ENCODE measurements around the gene PDK2. TPM values are rescaled to one million over a fixed set of nuclear protein-coding genes. Genes with fewer than 3 reads are reported as not detected.
A peak's percentile ranks its signal among the peaks of the same experiment; 100 is the strongest.

Gene PDK2
- total and polyA plus RNA-seq, 5 donors, result 149 to 219 (median 178) TPM

GRCh38 chr17:50153650-50154575 is 58.8 kb downstream of the PDK2 start:
- peaks cover 14% of the 10 kb centered on the region for H3K4me1 ChIP-seq (ENCODE audit: control insufficient read depth, insufficient read depth, low read length)
- DNase-seq, result peak; percentile 75 to 93 (median 93)
- H3K9me3 ChIP-seq (ENCODE audit: control insufficient read depth, low read length), result no peaks in the 10 kb centered on the region
- H3K4me3 ChIP-seq (ENCODE audit: low read length), result no peak overlapping the region
- H3K27me3 ChIP-seq (ENCODE audit: control insufficient read depth, insufficient read depth), result no peaks in the 10 kb centered on the region
- WGBS, result 19% methylated on average over 16 of the region's 16 CpGs
- intact Hi-C loops (cut with DNase I), result loop anchor here in 1 of 4 donors (10.0 kb wide), 1 partner anchor 59 kb away; the partner anchor contains the start of gene PDK2
- H3K27ac ChIP-seq (ENCODE audit: low read length), result peak overlapping the region; percentile 68
- peak; percentile 27 to 38 for ATAC-seq

- WGBS, result 40% methylated on average over 1 of the region's 1 CpG
- intact Hi-C loops (cut with DNase I), result loop anchor here in 1 of 4 donors (10.0 kb wide), 1 partner anchor 60 kb away; the partner anchor contains the start of gene PDK2
- Histone ChIP-seq H3K9me3 (ENCODE audit: control insufficient read depth, low read length) (no peaks in the 10 kb centered on the region), H3K4me1 (ENCODE audit: control insufficient read depth, insufficient read depth, low read length) (peaks cover 14% of the 10 kb centered on the region), H3K27me3 (ENCODE audit: control insufficient read depth, insufficient read depth) (no peaks in the 10 kb centered on the region), H3K4me3 (ENCODE audit: low read length) (no peak overlapping the region), H3K27ac (ENCODE audit: low read length) (peak overlapping the region; percentile 37)
- DNase-seq (peak in 1 of 3 donors; percentile 7), ATAC-seq (no peak)
These were observed 59.5 kb downstream of the PDK2 start for GRCh38 chr17:50154604-50155003.

GRCh38 chr17:50155115-50155819 is 60.1 kb downstream of the PDK2 start:
- Histone ChIP-seq H3K27ac (ENCODE audit: low read length) (peak overlapping the region; percentile 50), H3K27me3 (ENCODE audit: control insufficient read depth, insufficient read depth) (no peaks in the 10 kb centered on the region), H3K4me3 (ENCODE audit: low read length) (no peak overlapping the region), H3K9me3 (ENCODE audit: control insufficient read depth, low read length) (no peaks in the 10 kb centered on the region), H3K4me1 (ENCODE audit: control insufficient read depth, insufficient read depth, low read length) (peaks cover 14% of the 10 kb centered on the region)
- DNase-seq (peak; percentile 59 to 80 (median 74)), ATAC-seq (peak; percentile 5 to 30)
- intact Hi-C loops (cut with DNase I), result loop anchor here in 1 of 4 donors (10.0 kb wide), 1 partner anchor 60 kb away; the partner anchor contains the start of gene PDK2
- 55% methylated on average over 8 of the region's 8 CpGs for WGBS

- peak in 1 of 3 donors; percentile 6 for DNase-seq
- WGBS, result 58% methylated on average over 4 of the region's 4 CpGs
- no peak for ATAC-seq
- Histone ChIP-seq H3K27me3 (ENCODE audit: control insufficient read depth, insufficient read depth) (no peaks in the 10 kb centered on the region), H3K4me1 (ENCODE audit: control insufficient read depth, insufficient read depth, low read length) (peaks cover 14% of the 10 kb centered on the region), H3K27ac (ENCODE audit: low read length) (no peak overlapping the region), H3K9me3 (ENCODE audit: control insufficient read depth, low read length) (no peaks in the 10 kb centered on the region), H3K4me3 (ENCODE audit: low read length) (no peak overlapping the region)
- intact Hi-C loops (cut with DNase I), result loop anchor here in 1 of 4 donors (10.0 kb wide), 1 partner anchor 63 kb away; the partner anchor contains the start of gene PDK2
These were observed 62.7 kb downstream of the PDK2 start for GRCh38 chr17:50157891-50158290.

GRCh38 chr17:50161023-50161910 is 66.1 kb downstream of the PDK2 start:
- WGBS, result under 1% methylated on average over 53 of the region's 53 CpGs
- intact Hi-C loops (cut with DNase I), result loop anchor here in 2 of 4 donors (10.0 kb wide), 1 partner anchor 46 kb away; no protein-coding TSS in a partner anchor
- Histone ChIP-seq H3K4me1 (ENCODE audit: control insufficient read depth, insufficient read depth, low read length) (no peaks in the 10 kb centered on the region), H3K27ac (ENCODE audit: low read length) (peak overlapping the region; percentile 19), H3K27me3 (ENCODE audit: control insufficient read depth, insufficient read depth) (no peaks in the 10 kb centered on the region), H3K4me3 (ENCODE audit: low read length) (peak overlapping the region; percentile 58), H3K9me3 (ENCODE audit: control insufficient read depth, low read length) (no peaks in the 10 kb centered on the region)
- ATAC-seq (peak; percentile 92 to 93), DNase-seq (peak; percentile 92 to 97 (median 96))

Other genes with a start within 250 kb of the PDK2 start
- gene TAC4, start 247.3 kb upstream of the PDK2 start, total RNA-seq, result 1 to 10 TPM in 1 of 4 donors, under 1 TPM in 1, not detected in 2; 0.47 to 1.1 TPM
- 1.0 TPM for gene TAC4, start 247.3 kb upstream of the PDK2 start, polyA plus RNA-seq
- under 1 TPM in 1 of 4 donors, not detected in 3; 0.12 TPM for gene DLX4, start 126.2 kb upstream of the PDK2 start, total RNA-seq
- 0.09 TPM for gene DLX4, start 126.2 kb upstream of the PDK2 start, polyA plus RNA-seq
- gene DLX3, start 100.1 kb upstream of the PDK2 start, total RNA-seq, result under 1 TPM in 2 of 4 donors, not detected in 2; 0.12 to 0.14 TPM
- gene DLX3, start 100.1 kb upstream of the PDK2 start, polyA plus RNA-seq, result 0.16 TPM
- 10 to 100 TPM; 22.9 to 32.9 (median 28.4) TPM for gene ITGA3, start 39.2 kb upstream of the PDK2 start, total RNA-seq
- gene ITGA3, start 39.2 kb upstream of the PDK2 start, polyA plus RNA-seq, result 21.5 TPM
- gene SAMD14, start 34.8 kb downstream of the PDK2 start, total RNA-seq, result 1 to 10 TPM; 2.4 to 4.0 (median 3.5) TPM
- 3.3 TPM for gene SAMD14, start 34.8 kb downstream of the PDK2 start, polyA plus RNA-seq
- 10 to 100 TPM; 33.2 to 40.7 (median 36.1) TPM for gene PPP1R9B, start 55.3 kb downstream of the PDK2 start, total RNA-seq
- gene PPP1R9B, start 55.3 kb downstream of the PDK2 start, polyA plus RNA-seq, result 26.5 TPM
- gene SGCA, start 70.7 kb downstream of the PDK2 start, total RNA-seq, result 100 to 1,000 TPM; 127 to 150 (median 133) TPM
- 156 TPM for gene SGCA, start 70.7 kb downstream of the PDK2 start, polyA plus RNA-seq
- 100 to 1,000 TPM in 1 of 4 donors, 10 to 100 TPM in 3; 58.4 to 138 (median 74.3) TPM for gene COL1A1, start 106.3 kb downstream of the PDK2 start, total RNA-seq
- gene COL1A1, start 106.3 kb downstream of the PDK2 start, polyA plus RNA-seq, result 24.8 TPM
- gene TMEM92, start 179.1 kb downstream of the PDK2 start, total RNA-seq, result not detected
- not detected for gene TMEM92, start 179.1 kb downstream of the PDK2 start, polyA plus RNA-seq

Data from right cardiac atrium (tissue), 5 donors.